ENCODE measurements around the gene IMP3.
A peak's percentile ranks its signal among the peaks of the same experiment; 100 is the strongest.

- TF ChIP-seq EZH2 (IDR thresholded peaks at IDR 0.05) (no peak), POLR2A (IDR thresholded peaks at IDR 0.05; ENCODE audit: borderline replicate concordance, extremely low read depth, insufficient read depth, insufficient read length) (peak; percentile 97), SP1 (IDR thresholded peaks at IDR 0.05; ENCODE audit: low read depth) (no peak), REST (IDR thresholded peaks at IDR 0.05; ENCODE audit: low read depth) (no peak), JUND (IDR thresholded peaks at IDR 0.05) (no peak), CTCF (IDR thresholded peaks at IDR 0.05 in 2 of 3, conservative IDR thresholded peaks at IDR 0.05 in 1 of 3; ENCODE audit: borderline replicate concordance in 1 of 3, insufficient read depth in 1 of 3, low read depth in 2 of 3, low read length in 2 of 3) (no peak), POLR2AphosphoS5 (IDR thresholded peaks at IDR 0.05; ENCODE audit: low read depth, low read length) (peak; percentile 98), FOSL1 (IDR thresholded peaks at IDR 0.05; ENCODE audit: low read depth) (no peak), MAX (IDR thresholded peaks at IDR 0.05) (no peak), ZFX (IDR thresholded peaks at IDR 0.05) (peak; percentile 56; the same call in 1 of the 2 replicates)
Observed at GRCh38 chr15:75639709-75640482, at the start of gene IMP3.

All from HCT116 (cell line).